ENCODE measurements around the gene LY6G6F. TPM values are rescaled to one million over a fixed set of nuclear protein-coding genes. Genes with fewer than 3 reads are reported as not detected.

Gene LY6G6F
- polyA plus RNA-seq, 1 of the 3 experiments (the other 2 are of a cell fraction): not detected

DNA sequence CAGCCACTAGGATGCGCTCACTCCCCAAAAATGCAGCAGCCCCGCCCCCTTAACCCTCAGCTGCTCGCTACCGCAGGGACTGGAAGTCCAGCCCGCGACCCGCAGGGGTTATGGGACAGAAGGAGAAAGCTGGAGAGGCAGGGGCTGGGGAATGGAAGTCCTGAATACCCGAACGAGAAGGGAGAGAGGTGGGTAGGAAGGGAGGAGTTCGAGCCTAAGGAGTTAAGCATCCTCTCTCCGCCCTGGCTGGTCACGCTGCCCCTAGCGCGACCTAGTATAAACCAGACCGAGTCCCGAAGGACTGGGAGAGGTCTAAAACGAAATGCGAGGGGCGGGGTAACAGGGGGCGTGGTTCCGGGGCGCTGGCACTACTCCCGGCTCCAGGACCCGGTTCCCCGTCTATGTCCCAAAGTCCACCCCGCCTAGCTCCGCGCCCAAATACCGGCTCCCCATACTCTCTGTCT, 22.9 kb downstream of the LY6G6F start:
- Histone ChIP-seq H3K9ac (peak overlapping the region; percentile 98), H3K4me3 (ENCODE audit: low read depth in 2 of 2, low read length in 1 of 2) (peak overlapping the region; percentile 90 to 93), H3K9me2 (no peaks in the 10 kb centered on the region), H2AFZ (ENCODE audit: low read depth) (peak overlapping the region; percentile 67), H3F3A (replicated peaks; ENCODE audit: insufficient read depth) (peaks cover 50% of the 10 kb centered on the region), H3K27ac (ENCODE audit: low read depth in 2 of 2, low read length in 1 of 2) (peak overlapping the region; percentile 94), H3K9me3 (no peaks in the 10 kb centered on the region), H3K4me2 (peak overlapping the region; percentile 98), H4K20me1 (ENCODE audit: insufficient read depth) (peaks cover 27% of the 10 kb centered on the region), H3K79me2 (ENCODE audit: insufficient read depth) (peaks cover 46% of the 10 kb centered on the region), H3K27me3 (ENCODE audit: insufficient read depth) (no peaks in the 10 kb centered on the region), H3K36me3 (replicated peaks in 1 of 2; ENCODE audit: control insufficient read depth in 1 of 2, insufficient read depth in 2 of 2, low read length in 1 of 2) (peaks cover 52 to 60% of the 10 kb centered on the region in 2 experiments), H3K4me1 (ENCODE audit: control insufficient read depth in 1 of 2, insufficient read depth in 2 of 2, low read depth in 1 of 2, low read length in 1 of 2) (peaks cover 18 to 21% of the 10 kb centered on the region in 2 experiments; a peak in 2 of 4 replicates)
- ChIA-PET CTCF (interaction anchor here (0.7 to 7.3 kb wide), 38 partner anchors 9 to 230 kb away, joined by 3 to 45 read pairs (median 4); partner anchors contain the start of genes ABHD16A, ATP6V1G2, EHMT2 and GPANK1), POLR2A (interaction anchor here (0.6 to 2.0 kb wide), 13 partner anchors 11 to 183 kb away, joined by 3 to 10 read pairs (median 4); partner anchors contain the start of genes ABHD16A, ATP6V1G2, HSPA1B and LSM2)
- DNase-seq: peak; percentile 93
- under 1% methylated on average over 15 of the region's 29 CpGs for WGBS (ENCODE audit: low lambda C conversion rate)
- peak; percentile 79 for TF ChIP-seq RAD21 (IDR thresholded peaks at IDR 0.05; ENCODE audit: low read length)
- 0 out of 2 replicates have a peak, but pooled peaks have one; percentile 20 for TF ChIP-seq RXRA (IDR thresholded peaks at IDR 0.05; ENCODE audit: borderline replicate concordance, low read depth)
- TF ChIP-seq JUND (IDR thresholded peaks at IDR 0.05): 0 out of 2 replicates have a peak, but pooled peaks have one; percentile 35
- peak; percentile 76; the same call in 1 of the 2 replicates for TF ChIP-seq MXI1 (IDR thresholded peaks at IDR 0.05; ENCODE audit: low read depth, low read length)
- TF ChIP-seq, protein P1, sequence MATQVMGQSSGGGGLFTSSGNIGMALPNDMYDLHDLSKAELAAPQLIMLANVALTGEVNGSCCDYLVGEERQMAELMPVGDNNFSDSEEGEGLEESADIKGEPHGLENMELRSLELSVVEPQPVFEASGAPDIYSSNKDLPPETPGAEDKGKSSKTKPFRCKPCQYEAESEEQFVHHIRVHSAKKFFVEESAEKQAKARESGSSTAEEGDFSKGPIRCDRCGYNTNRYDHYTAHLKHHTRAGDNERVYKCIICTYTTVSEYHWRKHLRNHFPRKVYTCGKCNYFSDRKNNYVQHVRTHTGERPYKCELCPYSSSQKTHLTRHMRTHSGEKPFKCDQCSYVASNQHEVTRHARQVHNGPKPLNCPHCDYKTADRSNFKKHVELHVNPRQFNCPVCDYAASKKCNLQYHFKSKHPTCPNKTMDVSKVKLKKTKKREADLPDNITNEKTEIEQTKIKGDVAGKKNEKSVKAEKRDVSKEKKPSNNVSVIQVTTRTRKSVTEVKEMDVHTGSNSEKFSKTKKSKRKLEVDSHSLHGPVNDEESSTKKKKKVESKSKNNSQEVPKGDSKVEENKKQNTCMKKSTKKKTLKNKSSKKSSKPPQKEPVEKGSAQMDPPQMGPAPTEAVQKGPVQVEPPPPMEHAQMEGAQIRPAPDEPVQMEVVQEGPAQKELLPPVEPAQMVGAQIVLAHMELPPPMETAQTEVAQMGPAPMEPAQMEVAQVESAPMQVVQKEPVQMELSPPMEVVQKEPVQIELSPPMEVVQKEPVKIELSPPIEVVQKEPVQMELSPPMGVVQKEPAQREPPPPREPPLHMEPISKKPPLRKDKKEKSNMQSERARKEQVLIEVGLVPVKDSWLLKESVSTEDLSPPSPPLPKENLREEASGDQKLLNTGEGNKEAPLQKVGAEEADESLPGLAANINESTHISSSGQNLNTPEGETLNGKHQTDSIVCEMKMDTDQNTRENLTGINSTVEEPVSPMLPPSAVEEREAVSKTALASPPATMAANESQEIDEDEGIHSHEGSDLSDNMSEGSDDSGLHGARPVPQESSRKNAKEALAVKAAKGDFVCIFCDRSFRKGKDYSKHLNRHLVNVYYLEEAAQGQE (IDR thresholded peaks at IDR 0.05; ENCODE audit: low read depth, low read length): 0 out of 2 replicates have a peak, but pooled peaks have one; percentile 10
- TF ChIP-seq, protein P2, sequence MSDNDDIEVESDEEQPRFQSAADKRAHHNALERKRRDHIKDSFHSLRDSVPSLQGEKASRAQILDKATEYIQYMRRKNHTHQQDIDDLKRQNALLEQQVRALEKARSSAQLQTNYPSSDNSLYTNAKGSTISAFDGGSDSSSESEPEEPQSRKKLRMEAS (IDR thresholded peaks at IDR 0.05; ENCODE audit: low read depth): peak; percentile 59; the same call in 1 of the 2 replicates
- no peak for TF ChIP-seq FOSL2 (IDR thresholded peaks at IDR 0.05; ENCODE audit: borderline replicate concordance, low read depth)
- TF ChIP-seq SMC3 (IDR thresholded peaks at IDR 0.05; ENCODE audit: low read depth, low read length): peak; percentile 58
- TF ChIP-seq GABPA (IDR thresholded peaks at IDR 0.05; ENCODE audit: low read depth): 0 out of 2 replicates have a peak, but pooled peaks have one; percentile 9
- no peak for TF ChIP-seq RFX5 (IDR thresholded peaks at IDR 0.05; ENCODE audit: low read length)
- no peak; the same call in 1 of the 2 replicates for TF ChIP-seq TEAD4 (IDR thresholded peaks at IDR 0.05; ENCODE audit: borderline replicate concordance, insufficient read depth)
- TF ChIP-seq CHD2 (IDR thresholded peaks at IDR 0.05; ENCODE audit: low read length, partially characterized antibody): peak; percentile 2
